ENCODE measurements around the gene LYZL4. TPM values are rescaled to one million over a fixed set of nuclear protein-coding genes. Genes with fewer than 3 reads are reported as not detected.

LYZL4 gene
- total RNA-seq, 1 donor = not detected

GRCh38 chr3:42428830-42429229, 18.4 kb upstream of the LYZL4 start:
- no peak for DNase-seq (ENCODE audit: low read depth in 2 of 3, low spot score in 2 of 3)

- DNase-seq (ENCODE audit: low read depth in 2 of 3, low spot score in 2 of 3) = no peak
Measured at GRCh38 chr3:42425736-42426407, 15.5 kb upstream of the LYZL4 start.

GRCh38 chr3:42424911-42425310, 14.5 kb upstream of the LYZL4 start:
- DNase-seq (ENCODE audit: low read depth in 2 of 3, low spot score in 2 of 3) = no peak

- DNase-seq (ENCODE audit: low read depth in 2 of 3, low spot score in 2 of 3) = no peak
Measured at GRCh38 chr3:42421818-42422796, 11.7 kb upstream of the LYZL4 start.

GRCh38 chr3:42419563-42419962, 9.2 kb upstream of the LYZL4 start:
- no peak for DNase-seq (ENCODE audit: low read depth in 2 of 3, low spot score in 2 of 3)

GRCh38 chr3:42412526-42413155, 2.2 kb upstream of the LYZL4 start:
- no peak for DNase-seq (ENCODE audit: low read depth in 2 of 3, low spot score in 2 of 3)

- DNase-seq (ENCODE audit: low read depth in 2 of 3, low spot score in 2 of 3) = no peak
Measured at GRCh38 chr3:42411429-42411828, 1.0 kb upstream of the LYZL4 start.

GRCh38 chr3:42408156-42408555, 2.3 kb downstream of the LYZL4 start:
- DNase-seq (ENCODE audit: low read depth in 2 of 3, low spot score in 2 of 3) = no peak

- no peak for DNase-seq (ENCODE audit: low read depth in 2 of 3, low spot score in 2 of 3)
Measured at GRCh38 chr3:42406727-42407450, 3.5 kb downstream of the LYZL4 start.

- DNase-seq (ENCODE audit: low read depth in 2 of 3, low spot score in 2 of 3) = no peak
Measured at GRCh38 chr3:42405857-42406256, 4.6 kb downstream of the LYZL4 start.

GRCh38 chr3:42403737-42404136, 6.7 kb downstream of the LYZL4 start:
- peak in 2 of 3 donors; percentile 8 to 48 for DNase-seq (ENCODE audit: low read depth in 2 of 3, low spot score in 2 of 3)

- DNase-seq (ENCODE audit: low read depth in 2 of 3, low spot score in 2 of 3) = no peak
Measured at GRCh38 chr3:42402394-42403096, 7.9 kb downstream of the LYZL4 start.

- no peak for DNase-seq (ENCODE audit: low read depth in 2 of 3, low spot score in 2 of 3)
Measured at GRCh38 chr3:42398080-42398479, 12.3 kb downstream of the LYZL4 start.

- no peak for DNase-seq (ENCODE audit: low read depth in 2 of 3, low spot score in 2 of 3)
Measured at GRCh38 chr3:42397644-42398043, 12.8 kb downstream of the LYZL4 start.

GRCh38 chr3:42394579-42395288, 15.7 kb downstream of the LYZL4 start:
- no peak for DNase-seq (ENCODE audit: low read depth in 2 of 3, low spot score in 2 of 3)

GRCh38 chr3:42387802-42388651, 22.4 kb downstream of the LYZL4 start:
- peak in 2 of 3 donors; percentile 28 to 29 for DNase-seq (ENCODE audit: low read depth in 2 of 3, low spot score in 2 of 3)

GRCh38 chr3:42381551-42382082, 28.8 kb downstream of the LYZL4 start:
- no peak for DNase-seq (ENCODE audit: low read depth in 2 of 3, low spot score in 2 of 3)

GRCh38 chr3:42377681-42378080, 32.7 kb downstream of the LYZL4 start:
- no peak for DNase-seq (ENCODE audit: low read depth in 2 of 3, low spot score in 2 of 3)
